Embryonic facial prominence (tissue), 1 donor: Measurements from ENCODE around the gene MAPK10.

Experiments used
- DNase-seq: peaks from one replicate; pipeline ENCODE4 v3.0.0-alpha.2; 2016; ENCODE audit errors: extremely low spot score

The MAPK10 gene

GRCh38 chr4:86359944-86360478 lies at the start of gene MAPK10:
Gene MAPK10, minus strand, starts transcription at chr4:86360053.
- DNase-seq = peak; percentile 90

GRCh38 chr4:86403575-86403974 lies 43.7 kb upstream of the MAPK10 start:
- DNase-seq = no peak

DNA sequence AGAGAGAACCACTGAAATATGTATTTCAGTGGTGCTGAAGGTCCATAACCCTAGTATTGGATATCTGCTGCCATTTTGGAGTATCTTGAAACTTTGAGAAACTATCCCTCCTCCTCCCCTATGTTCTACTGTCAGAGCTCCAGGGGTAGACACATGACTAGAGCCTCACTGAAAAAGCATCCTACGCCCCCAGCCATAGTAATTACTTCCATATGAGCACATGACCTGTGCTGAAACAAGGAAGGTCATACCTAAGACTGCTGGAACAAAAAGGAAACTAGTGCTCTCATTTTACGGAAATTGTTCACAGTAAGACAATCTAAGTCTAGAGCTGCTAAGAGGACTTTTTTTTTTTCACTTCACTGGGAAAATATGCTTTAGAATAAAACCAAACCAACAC lies 42.0 kb upstream of the MAPK10 start:
- no peak for DNase-seq

DNA sequence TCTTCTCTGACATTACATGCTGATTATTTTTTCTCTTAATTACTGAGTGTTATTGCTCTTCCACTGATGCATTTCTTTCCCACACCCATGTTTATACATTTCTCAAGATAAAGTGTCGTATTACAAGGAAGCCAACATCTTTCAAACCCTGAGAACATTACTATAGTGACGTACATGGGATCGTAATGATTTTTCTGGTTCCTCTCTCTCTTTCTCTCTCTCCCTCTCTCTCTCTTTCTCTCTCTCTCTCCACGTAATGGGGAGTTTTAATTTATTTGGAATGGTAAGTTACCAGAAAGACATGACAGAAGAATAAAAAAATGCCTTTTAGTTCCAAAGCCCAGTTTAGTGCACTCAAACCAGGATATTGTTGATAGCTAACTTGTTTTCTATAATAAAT lies 40.4 kb upstream of the MAPK10 start:
- DNase-seq = no peak

DNA sequence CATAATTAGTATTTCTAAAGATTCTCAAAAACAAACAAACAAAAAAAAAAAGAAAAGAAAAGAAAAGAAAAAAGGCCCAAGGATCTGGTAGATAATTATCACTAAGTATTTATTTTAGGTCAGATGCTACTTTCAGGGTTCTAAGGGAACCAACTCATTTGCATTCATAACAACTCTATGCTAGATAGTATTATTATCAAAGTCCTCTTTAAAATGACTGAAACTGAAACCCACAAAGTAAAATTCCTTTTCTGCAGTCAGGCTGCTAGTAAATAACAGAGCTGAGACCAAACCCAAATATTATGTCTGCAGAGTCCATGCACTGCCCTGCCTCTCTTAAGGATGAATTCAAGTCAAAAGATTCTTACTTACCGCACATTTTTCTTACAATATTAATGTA lies 38.3 kb upstream of the MAPK10 start:
- DNase-seq = no peak

DNA sequence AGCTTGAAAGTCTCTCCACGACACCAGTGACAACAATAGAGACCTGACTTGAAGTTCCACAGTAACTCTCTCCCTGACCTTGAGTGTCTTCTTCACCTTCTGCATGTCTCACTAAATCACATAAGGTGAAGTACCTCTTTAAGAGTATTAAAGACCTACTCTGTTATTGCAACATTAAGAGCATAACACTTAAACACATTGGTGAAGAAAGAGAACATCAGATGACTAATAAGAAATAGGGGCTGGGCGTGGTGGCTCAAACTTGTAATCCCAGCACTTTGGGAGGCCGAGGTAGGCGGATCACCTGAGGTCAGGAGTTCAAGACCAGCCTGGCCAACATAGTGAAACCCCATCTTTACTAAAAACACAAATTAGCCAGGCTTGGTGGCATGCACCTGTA lies 33.9 kb upstream of the MAPK10 start:
- no peak for DNase-seq

GRCh38 chr4:86389664-86390063 lies 29.8 kb upstream of the MAPK10 start:
- no peak for DNase-seq

GRCh38 chr4:86388252-86388651 lies 28.4 kb upstream of the MAPK10 start:
- DNase-seq = no peak

GRCh38 chr4:86386817-86387415 lies 27.1 kb upstream of the MAPK10 start:
- no peak for DNase-seq

- no peak for DNase-seq
Measured at GRCh38 chr4:86386201-86386600, 26.3 kb upstream of the MAPK10 start.

DNA sequence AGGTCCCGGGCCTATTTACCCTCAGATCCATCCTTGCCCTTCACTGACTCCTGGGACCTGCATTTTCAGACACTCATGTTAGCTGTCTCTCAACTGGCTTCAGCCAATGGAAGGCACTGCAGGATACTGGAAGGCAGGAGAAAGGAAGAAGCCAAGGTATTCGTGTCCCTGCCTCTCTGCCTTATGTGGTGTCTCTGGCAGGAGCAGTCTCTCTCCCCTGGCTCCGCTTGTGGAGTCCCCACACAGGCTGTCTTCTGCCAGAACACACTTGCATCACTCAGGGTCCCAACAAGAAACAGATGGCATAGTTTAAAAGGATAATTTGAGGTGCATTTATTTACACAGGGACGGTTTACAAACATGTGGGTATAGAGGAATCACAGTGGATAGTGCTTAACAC lies 21.6 kb upstream of the MAPK10 start:
- no peak for DNase-seq

DNA sequence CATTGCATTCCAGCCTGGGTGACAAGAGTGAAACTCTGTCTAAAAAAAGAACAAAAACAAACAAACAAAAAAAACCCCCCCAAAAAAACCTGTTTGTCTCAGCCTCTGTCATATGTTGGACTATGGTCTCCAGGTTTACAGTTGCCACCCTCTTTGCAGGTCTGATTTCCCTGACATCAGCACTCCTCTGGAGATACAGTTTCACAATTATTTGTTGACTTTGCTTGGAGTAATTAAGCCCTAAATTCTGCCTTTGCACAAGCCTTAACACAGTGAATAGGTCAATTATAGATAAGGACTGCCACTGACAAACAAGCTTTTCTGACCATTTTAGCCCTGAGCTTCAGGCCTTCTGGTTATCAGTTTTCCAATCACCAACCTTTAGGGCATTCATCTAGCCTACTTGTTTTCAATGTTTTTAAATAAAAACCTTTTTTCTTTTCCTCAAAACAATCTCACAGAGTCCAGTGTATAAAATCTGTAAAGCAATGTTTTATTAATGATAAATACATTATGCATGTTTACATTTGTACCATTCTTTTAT lies 20.4 kb upstream of the MAPK10 start:
- DNase-seq = no peak

- no peak for DNase-seq
Measured at GRCh38 chr4:86376850-86377249, 17.0 kb upstream of the MAPK10 start.

DNA sequence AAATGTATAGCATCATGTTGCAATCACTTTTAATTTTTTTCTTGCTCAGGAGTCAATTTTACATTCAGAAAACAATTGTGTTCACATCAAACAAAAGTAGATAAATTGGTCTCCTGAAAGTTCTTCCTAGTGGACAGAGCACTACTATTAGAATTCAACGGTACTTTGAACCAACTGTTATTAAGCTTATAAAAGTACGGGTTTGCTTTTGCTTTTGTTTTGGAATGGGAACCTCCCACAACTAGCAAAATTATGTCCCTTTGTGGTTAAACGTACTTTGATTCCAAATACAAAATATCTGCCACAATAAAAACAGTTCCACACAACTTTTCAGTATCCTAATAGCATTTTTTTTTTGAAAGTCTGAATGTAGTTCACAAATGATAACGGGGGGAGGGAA lies 8.6 kb upstream of the MAPK10 start:
- no peak for DNase-seq

DNA sequence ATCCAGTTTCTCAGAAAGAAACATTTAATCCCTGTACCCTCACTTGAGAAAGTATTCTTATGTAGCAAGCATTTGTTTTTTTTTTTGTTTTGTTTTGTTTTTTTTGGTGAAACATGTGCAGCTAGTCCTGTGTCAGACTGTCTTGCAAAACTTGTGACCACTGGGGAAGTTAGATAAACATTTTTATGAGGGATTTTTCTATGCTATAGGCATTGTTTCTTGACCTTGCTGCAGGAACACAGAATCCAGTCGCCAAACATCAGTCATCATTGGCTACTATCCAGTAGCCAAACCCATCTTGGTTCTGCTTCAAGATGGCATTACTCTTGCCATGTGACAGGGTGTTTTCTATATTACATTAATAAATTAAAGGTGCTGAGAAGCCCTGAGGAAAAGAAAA lies 7.7 kb upstream of the MAPK10 start:
- DNase-seq = no peak

DNA sequence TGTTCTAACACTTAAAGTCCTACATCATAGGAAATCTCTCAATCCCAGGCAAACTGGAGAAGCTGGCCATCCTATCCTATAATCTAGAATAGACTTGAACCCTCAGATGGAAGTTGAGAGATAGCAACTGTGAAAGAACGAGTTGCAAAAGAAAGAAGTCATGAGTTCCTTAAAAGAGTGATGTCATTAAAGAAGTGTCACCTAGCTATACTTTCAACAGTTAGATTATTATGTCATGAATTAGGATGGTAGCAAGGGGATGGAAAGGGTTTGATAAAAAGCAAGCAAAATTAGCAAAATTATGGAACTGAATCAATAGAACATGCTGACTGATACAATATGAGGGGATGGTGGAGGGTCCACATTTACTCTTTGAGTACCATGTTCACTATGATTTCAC lies 7.1 kb upstream of the MAPK10 start:
- no peak for DNase-seq

GRCh38 chr4:86362510-86362909 lies 2.7 kb upstream of the MAPK10 start:
- DNase-seq = no peak

DNA sequence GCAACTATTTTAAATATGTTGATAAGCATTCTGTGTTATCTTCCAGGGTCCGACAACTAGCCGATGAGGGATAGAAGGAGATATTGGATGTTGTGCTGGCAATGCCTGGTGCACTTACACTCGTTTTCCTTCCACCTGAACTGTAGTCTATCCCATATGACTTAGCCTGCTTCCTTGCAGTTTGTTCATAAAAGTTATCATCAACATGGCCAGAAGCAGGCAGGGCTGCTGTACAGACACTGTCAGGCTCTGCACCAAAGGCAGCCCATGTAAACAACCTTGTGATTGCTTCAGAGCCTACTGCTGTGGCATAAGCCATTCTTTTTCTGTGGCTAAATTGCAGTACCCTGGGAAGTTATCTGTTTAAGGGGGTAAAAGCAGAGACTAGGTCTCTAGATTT lies 1.6 kb downstream of the MAPK10 start:
- no peak for DNase-seq

GRCh38 chr4:86357608-86358007 lies 2.2 kb downstream of the MAPK10 start:
- DNase-seq = no peak

DNA sequence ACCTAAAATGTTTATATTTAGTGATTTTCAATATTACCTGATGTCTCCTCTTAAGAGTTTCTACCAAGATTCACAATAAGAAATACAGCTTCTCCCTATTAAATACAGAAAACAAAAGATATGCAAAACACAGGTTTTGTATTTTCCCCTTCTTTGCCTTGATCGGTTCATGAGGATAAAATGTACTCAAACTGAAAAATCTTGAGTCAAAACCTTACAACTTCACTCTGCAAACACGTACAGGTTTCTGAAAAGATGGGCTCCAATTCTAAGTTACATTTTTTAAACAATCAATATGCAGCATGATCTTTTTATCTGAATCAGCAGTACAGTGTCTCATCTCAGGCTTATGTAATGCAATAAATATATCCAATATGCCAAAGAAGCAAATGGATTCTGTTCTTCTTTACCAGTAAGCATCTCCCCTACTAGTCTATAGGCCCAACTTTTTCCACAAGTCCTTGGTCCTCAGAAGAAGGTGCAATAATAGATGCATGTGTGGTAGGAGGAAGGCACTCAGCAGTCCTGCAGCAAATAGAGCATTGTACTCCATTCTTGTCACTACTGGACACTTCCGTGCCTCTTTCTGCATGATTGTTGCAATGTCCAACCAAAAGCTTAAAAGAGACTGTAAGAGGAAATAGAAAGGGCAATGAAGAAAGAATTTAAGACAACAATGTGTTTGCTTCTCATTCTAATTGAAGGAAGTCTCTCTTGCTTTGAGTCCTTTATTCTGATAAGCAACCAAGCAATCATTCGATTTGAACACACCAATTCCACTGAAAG lies 3.2 kb downstream of the MAPK10 start:
- DNase-seq = no peak

GRCh38 chr4:86354390-86354789 lies 5.5 kb downstream of the MAPK10 start:
- DNase-seq = no peak

DNA sequence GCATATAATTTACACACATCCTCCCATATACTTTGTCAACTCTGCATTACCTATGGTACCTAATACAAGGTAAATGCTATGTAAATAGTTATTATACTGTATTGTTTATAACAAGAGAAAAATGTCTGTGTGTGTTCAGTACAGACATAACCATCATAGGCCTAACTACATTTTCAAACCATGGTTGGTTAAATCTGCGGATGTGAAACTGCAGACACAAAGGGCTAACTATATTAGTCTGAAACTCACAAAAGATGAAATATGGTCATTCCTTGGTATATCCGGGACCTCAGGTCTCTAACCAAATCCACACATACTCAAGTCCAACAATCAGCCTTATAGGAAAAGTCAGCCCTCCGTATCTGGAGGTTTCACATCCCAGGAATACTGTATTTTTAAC lies 13.5 kb downstream of the MAPK10 start:
- no peak for DNase-seq

DNA sequence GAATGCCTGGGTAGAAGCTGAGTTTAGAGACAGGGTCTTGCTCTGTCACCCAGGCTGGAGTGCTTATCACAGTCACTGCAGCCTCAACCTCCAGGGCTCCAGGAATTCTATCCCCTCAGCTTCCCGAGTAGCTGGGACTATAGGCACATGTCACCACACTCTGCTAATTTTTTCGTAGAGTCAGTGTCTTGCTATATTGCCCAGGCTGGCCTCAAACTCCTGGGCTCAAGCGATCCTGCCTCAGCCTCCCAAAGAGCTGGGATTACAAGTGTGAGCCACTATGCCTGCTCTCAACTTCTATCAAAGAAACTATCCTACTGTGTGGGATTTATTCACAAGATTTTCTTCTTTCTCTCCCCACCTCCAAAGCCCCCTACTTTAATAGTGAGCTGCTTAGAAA lies 15.7 kb downstream of the MAPK10 start:
- no peak for DNase-seq
